Measurements from ENCODE around the gene PIK3C2B.

Gene PIK3C2B

DNA sequence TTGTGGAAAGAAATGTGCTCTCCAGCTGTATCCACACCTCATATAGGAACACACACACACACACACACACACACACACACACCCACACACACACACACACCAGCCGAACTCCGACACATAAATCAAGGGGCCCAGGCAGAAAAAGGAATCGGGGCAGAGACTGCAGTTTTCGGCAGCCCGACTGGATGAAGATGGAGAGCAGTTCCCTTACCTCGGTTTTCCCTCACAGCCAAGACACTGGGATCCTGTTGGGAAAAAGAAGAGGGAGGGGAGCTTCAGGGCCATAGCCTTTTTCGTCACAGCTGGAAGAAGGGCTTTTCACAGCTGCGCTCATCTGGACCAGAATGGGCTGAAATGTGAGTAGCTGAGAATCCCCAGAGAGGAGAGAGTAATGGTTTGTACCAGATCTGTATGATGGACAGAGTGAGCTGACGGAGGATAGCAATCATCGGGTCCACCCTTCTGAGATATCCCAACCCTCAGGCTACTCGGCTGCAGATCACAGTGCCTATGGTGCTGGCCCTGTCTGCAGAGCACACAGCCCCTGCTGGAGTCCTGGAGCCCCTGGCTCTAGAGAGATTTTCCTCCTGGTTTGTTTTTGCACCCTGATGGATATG, 37.7 kb downstream of the PIK3C2B start:
- no peak for DNase-seq

DNA sequence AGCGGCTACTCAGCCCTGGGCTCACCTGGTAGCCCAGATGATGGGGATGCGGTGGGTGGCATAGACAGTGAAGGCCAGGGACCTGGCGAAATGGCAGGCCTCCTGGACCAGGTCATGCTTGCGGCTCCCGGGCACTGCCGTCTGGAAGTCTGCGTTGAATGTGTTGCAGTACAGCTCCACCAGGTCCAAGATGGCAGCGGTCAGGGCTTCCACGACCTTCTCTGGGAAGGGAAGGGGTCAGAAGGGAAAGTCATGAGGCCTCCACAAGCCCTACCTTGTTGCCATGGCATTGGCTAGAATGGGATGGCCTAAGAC, 38.8 kb downstream of the PIK3C2B start:
- no peak for DNase-seq

DNA sequence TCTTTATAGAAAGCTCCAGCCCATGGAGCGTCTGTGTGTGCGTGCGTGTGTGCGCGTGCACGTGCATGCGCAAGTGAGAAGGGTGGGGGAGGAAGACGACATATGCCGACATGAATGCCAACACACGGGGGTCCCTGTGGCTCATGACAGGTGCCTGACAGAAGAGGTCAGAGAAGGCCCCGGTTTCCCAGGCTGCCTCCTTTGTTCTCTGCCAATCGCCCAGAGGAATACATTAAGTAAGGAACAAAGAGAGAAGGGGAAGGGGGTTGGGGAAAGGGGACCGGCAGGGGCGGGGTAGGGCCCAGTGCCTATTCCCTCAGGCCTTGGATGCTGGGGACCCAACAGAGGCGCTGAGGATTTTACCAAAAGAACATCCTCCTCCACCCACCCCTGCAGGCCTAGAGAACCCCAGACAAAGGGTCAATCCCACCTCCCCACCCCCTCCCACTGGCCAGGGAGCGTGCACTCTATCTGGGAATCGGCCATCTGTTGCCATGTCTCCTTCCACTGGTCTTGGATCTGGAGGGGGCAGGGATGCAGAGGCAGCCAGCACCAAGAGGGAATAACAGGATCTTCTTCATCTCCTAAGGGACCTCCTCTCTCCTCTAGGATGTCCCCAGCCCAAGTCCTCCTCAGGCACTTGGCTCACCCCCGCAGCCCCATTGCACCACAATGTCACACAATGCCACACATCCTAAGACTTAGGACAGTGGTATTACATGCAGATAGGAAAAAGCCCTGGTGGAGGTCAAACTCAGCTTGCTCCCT, 39.4 kb downstream of the PIK3C2B start:
- DNase-seq: no peak

DNA sequence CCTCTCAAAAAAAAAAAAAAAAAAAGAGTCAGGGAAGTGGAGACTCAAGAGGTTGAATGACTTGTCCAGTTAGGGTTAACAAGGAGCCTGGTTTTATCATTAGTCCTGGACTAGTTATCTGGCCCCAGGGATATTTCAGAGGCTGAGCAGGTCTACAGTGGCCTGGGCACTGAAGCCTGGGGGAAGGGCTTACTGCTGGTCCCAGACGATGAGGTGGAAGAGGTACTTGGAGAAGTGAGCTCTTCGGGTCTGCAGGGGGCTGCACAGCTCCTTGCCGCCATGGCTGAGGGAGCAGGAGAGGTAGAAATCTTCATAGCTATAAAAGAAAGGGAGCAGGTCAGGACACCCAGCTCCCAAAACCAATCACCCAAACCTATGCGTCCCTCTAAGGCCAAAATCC, 40.1 kb downstream of the PIK3C2B start:
- DNase-seq: no peak

DNA sequence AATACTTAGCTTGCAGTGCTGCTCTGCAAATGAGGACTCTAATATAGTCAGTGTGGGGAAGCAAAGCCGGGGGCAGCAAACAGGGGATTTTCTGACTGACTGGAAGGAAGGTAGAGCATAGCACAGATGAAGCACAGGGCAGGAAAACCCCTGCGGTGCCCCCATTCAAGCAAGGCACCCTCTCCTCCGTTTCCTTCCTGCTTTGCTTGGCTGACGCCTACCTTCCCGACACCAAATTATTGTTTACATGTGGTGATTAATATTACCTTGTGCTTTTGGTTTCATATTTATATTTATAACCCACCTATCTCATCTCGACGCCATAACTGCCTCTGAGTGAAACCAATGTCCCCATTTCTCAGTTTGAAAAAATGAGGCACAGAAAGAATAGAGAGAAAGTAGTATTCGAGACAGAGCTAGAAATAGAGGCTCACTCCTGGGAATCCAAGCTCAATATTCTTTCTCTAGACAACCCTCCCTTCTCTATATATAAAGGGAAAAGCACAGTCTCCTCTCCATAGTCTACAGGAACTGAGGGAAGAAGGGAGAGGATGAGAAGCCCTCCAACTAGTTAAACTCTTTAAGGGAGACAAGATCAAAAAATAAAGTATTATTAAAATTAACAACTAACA, 41.3 kb downstream of the PIK3C2B start:
- peak; percentile 90 for DNase-seq

DNA sequence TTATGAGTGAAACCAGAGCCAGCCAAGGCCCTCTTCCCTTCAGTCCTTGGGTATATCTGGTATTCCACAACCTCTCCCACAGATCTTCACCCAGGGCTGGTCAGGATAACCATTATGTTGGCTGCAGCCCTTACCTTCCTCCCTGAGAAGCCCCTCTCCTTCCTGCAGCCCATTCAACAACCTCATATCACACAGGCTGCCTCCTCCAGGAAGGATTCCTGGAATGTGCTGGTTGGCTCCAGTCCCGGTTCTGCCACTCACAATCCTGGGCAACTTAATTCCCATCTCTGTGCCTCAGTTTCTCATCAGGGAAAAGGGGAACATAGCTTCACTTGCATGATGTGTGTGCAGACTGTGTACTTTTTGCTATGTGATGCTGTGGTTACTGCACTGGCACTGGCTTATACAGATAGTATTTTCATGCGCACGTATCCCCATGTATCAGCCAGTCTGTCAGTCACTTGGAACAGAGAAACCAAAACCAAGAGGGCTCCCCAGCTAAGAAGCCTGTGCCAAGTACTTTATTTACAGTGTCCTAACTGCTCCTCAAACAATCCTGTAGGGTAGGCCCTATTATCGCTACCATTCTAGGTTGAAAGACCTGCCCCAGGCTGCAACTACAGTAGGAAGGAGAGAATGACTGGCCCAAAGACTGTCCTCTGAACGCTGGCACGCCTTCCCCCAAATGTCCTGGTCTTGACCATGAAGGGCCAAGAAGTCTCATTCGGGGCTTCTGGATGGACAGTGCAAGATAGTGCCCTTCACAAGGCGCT, 43.1 kb downstream of the PIK3C2B start:
- DNase-seq: no peak

DNA sequence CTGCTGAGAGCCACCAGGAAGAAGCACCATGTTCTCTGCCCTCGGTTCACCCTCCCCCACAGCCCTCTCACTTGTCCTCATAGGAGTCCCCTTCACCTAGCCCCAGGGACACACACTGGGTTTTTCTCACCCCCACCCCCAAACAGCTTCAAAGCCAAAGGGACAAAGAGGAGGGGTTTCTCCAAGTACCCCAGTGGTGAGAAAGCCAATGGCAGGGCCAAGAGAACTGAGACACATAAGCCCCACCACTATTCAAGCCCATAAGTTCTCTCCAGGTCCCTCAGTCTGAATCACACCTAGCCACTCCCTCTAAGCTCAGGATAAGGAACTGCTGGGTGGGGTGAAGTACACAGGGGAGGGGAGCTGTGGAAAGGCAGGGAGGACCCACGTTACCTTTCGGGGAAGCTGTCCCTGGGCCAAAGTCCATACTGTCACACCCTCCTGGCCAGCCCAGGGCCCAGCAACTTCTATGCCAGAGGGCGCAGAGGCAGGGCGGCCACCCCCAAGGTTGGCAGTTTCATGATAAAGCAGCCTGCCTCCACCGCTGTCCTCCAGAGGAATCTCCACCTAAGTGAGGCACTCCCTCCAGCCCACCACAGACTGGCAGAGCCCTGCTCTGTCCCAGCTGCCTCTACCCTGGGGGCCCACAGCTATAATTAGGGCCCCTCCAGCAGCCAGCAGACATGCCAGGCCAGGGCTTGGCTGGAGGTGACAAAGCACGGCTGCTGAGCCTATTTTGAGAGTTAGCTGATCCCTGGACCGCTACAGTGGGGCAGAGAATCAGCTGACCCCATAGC, 43.9 kb downstream of the PIK3C2B start:
- DNase-seq: no peak

DNA sequence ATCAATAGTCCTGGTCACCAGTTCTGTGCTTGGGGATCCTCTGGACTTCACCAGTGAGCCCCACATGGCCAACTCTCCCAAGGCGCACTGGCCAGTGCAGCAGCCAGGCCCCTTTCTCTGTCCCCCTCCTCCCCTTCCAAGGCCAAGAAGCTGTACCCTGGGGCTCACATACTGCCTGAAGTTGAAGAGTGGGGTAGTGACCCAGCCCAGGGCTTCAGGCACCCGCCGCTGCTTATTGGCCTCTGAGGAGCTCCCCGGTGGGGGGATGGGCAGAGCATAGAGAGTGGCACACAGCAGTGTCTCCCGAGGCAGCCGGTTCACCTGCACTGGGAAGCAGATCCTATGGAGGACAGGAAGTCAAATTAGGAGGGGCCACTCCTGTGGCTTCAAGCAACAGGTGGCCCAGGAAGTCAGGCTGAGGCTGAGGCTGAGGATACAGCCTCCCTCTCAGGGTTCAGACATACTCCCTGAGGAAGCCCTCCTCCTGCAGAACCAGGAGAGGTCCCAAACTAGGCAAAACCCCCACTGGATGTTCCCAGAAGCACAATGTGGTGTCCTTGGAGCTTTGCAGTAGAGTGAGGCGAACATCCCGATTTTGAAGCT, 44.8 kb downstream of the PIK3C2B start:
- DNase-seq: no peak

DNA sequence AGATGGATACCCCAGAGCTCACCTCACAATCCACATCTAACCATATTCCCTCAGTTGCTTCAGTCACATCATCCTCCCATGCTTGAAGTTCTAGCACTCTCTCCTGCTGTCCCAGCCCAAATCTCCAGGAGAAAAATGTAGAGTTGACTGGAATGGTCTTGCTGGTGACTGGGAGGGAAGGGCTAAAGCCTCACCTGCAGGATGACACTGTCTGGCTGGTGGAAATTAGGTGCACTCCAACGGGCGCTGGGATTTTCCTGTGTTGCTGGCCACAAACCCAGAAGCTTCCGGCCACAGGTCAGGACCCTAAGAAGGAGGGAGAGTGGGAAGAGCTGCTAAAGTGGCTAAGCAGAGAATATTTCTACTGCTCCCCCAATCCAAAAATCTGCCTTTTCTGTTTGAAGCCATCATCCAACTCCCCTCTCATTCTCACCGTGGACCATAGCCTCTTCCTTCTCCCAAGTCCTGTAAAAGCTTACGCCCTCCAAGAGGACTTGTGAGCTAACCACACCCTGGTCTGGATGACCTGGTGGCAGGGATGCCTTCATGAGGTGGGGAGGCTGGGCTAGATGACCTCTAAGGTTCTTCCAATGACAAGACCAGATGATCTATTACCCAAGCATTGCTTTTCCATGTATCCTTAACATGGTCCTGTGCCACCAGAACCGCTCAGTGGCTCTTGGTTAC, 45.5 kb downstream of the PIK3C2B start:
- DNase-seq: no peak

DNA sequence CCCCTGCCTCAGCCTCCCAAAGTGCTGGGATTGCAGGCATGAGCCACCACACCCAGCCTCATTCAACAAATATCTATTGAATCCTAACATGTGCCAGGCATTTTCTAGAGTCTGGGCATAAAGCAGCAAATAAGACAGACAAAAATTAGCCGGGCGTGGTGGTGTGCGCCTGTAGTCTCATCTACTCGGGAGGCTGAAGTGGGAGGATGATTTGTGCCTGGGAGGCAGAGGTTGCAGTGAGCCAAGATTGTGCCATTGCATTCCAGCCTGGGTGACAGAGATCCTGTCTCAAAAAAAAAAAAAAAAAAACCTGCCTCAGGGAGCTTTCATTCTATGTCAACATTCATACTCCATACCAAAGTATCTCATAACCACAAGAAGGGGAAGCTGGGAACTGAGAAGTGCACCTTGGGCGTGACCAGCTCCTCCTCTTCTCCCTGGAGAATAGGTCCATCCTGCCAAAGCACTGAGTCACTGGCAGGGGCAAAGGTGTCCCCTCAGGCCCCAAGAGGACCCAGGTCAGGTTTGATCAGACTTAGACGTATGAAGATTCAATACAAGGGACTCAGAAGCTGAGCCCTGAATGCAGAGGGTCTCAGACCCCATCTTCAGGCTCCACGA, 46.2 kb downstream of the PIK3C2B start:
- no peak for DNase-seq

DNA sequence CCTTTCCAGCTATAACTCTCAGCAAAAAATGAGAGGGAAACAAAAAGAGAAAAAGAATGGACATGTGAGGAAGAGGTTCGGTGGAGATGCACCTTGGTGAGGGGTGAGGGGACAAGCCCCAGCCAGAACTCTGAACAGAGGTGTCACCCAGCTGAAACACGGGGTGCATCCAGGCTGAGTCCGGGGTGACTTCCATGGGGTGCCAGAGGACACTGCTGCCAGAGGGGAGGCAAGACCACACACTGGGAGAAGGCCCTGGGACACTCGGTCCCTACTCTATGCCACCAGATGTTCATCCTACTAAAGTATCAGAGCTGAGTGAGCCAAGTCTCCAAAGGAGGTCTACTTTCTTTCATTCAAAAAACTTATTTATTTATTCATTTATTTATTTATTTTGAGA, 46.9 kb downstream of the PIK3C2B start:
- no peak for DNase-seq

DNA sequence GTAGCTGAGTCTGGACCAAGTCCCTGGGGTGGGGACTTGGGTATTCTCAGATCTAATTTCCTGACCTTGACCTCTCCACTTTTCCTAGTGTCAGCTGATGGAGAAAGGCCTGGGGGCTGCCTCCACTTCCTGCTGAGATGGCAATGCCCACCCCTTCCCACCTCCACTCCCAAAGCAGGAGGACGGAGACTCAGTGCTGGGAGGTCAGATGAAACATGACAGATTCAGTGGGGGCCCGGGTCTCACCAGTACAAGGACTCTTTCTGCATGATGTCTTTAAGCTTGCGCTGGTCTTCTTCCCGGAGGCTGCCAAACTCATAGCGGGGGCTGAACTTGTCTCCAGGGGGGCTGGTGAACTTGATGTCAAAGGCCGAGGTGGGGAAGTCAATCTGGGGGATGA, 47.4 kb downstream of the PIK3C2B start:
- no peak for DNase-seq

DNA sequence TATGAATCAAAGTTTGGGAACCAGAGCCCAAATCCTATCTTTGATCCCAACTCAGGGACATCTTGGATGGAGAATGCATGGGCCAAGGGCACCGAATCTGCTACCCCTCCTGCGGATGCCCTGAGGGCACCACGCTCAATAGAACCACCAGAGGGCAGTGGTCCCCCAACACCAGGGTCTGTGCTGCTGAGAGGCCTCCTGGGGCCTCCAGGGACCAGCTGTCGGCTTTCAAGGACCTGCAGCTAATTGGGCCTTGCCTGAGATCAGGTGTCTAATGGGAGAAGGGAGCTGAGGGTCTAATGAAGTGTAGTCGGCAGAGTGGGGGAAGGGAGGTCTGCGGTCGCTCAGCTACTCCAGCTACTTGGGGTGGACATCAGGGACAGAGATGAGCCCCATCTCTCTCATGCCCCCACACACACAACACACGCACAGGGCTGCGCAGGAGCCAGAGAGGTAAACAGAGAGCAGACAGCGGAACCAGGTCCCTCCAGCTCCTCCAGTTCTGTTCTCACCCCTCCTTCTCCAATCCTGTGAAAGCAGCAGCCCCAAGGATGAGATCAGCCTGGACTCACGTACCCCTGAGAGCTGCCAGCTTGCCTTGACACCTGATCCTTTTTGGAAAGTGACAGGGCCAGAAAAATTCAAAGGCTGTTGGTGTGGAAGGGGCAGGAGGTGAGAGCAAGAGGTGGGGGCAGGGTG, 48.0 kb downstream of the PIK3C2B start:
- DNase-seq: peak; percentile 85

DNA sequence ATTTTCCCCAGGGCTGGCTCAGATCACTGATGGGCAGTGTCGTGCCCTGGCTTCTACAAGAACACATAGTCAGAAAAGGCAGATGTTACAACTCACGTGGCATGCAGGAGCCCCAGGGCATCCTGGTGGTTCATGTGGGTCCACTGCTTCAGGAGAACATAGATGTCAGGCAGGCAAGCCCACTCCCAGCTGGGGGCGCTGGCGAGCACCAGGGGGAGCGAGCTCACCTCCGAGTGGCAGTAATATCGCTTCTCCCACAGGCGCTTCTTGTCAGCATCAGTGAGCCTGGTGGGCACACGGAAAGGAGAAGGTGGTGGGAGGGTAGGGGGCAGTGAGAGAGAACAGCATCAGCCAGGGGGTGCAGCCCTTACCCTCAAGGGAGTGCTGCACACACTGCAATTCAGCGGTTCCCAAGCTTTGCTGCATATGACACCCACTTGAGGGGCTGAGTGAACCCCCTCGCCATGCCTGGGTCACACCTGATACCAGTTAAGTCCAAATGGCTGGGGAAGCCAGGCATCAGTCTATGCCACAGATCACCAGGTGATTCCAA, 48.7 kb downstream of the PIK3C2B start:
- DNase-seq: peak; percentile 54
